ENCODE data around the gene GPR35. TPM values are rescaled to one million over a fixed set of nuclear protein-coding genes. Genes with fewer than 3 reads are reported as not detected.

Gene GPR35
- total and polyA plus RNA-seq, 2 of the 13 experiments (the other 11 are each of a cell fraction or from before 2014, with no cell fraction given): 27.1 to 44.2 TPM

- no peak overlapping the region for H3K9ac ChIP-seq (ENCODE audit: insufficient read depth, low read depth, low read length)
- H3K4me2 ChIP-seq (ENCODE audit: low read depth, low read length): no peak overlapping the region
- no peak for FAIRE-seq
- 95% methylated on average over 6 of the region's 6 CpGs for WGBS (ENCODE audit: low lambda C conversion rate)
- peaks cover 34% of the 10 kb centered on the region for H3K79me2 ChIP-seq (ENCODE audit: insufficient read depth, low read length)
- H4K20me1 ChIP-seq (ENCODE audit: insufficient read depth, low read length): 0 out of 2 replicates have a peak, but pooled peaks cover 3% of the 10 kb centered on the region
- H2AFZ ChIP-seq (ENCODE audit: low read length): no peak overlapping the region
- no TSS peak for BruUV-seq (replicated peaks)
- H3K27ac ChIP-seq (ENCODE audit: extremely low read length, insufficient read depth, low read length): no peak overlapping the region
- intact Hi-C loops (cut with micrococcal nuclease; ENCODE audit: unreplicated experiment) (no loop called here), in situ Hi-C loops (cut with HindIII; ENCODE audit: extremely low pct_ligation_motif_present, low pct_unique_long_range_greater_than_20kb) (no loop called here)
- ChIA-PET CTCF (ENCODE audit: low intra/inter-chr PET ratio, low total read pairs) (no interaction called here), POLR2A (no interaction called here)
- H3K9me3 ChIP-seq (ENCODE audit: low read length): no peaks in the 10 kb centered on the region
- no peak for ATAC-seq
- TF ChIP-seq KDM1A (CRISPR knock-in tag; IDR thresholded peaks at IDR 0.05) (no peak), ZNF562 (CRISPR knock-in tag; IDR thresholded peaks at IDR 0.05; ENCODE audit: borderline replicate concordance) (no peak), DRAP1 (CRISPR knock-in tag; IDR thresholded peaks at IDR 0.05) (no peak), RAD51 (IDR thresholded peaks at IDR 0.05; ENCODE audit: borderline replicate concordance) (no peak), KLF6 (CRISPR knock-in tag; IDR thresholded peaks at IDR 0.05) (no peak), ARID3A (IDR thresholded peaks at IDR 0.05; ENCODE audit: low read depth, low read length) (no peak), ZNF121 (CRISPR knock-in tag; IDR thresholded peaks at IDR 0.05) (no peak), XRCC5 (optimal IDR thresholded peaks at IDR 0.05; ENCODE audit: low read length) (no peak), TAF15 (IDR thresholded peaks at IDR 0.05; ENCODE audit: low read depth, low read length, poor library complexity, severe bottlenecking) (no peak), HOXA9 (CRISPR knock-in tag; IDR thresholded peaks at IDR 0.05; ENCODE audit: borderline replicate concordance) (no peak), ZNF775 (CRISPR knock-in tag; IDR thresholded peaks at IDR 0.05; ENCODE audit: borderline replicate concordance) (no peak), SAP130 (CRISPR knock-in tag; IDR thresholded peaks at IDR 0.05; ENCODE audit: low read depth) (no peak), ZNF230 (CRISPR knock-in tag; IDR thresholded peaks at IDR 0.05) (no peak), ZNF30 (CRISPR knock-in tag; IDR thresholded peaks at IDR 0.05) (no peak), GZF1 (CRISPR knock-in tag; IDR thresholded peaks at IDR 0.05) (no peak), ZNF589 (CRISPR knock-in tag; conservative IDR thresholded peaks at IDR 0.05) (no peak), ZNF224 (CRISPR knock-in tag; IDR thresholded peaks at IDR 0.05) (no peak), ATF1 (CRISPR knock-in tag; IDR thresholded peaks at IDR 0.05) (no peak), SSRP1 (CRISPR knock-in tag; IDR thresholded peaks at IDR 0.05) (no peak), ZNF512 (CRISPR knock-in tag; IDR thresholded peaks at IDR 0.05) (no peak)
- H3K4me1 ChIP-seq (ENCODE audit: insufficient read depth, low read length): peaks cover 31% of the 10 kb centered on the region
- H3K4me3 ChIP-seq (replicated peaks in 1 of 3; ENCODE audit: insufficient read depth in 1 of 3, low read depth in 2 of 3, low read length in 3 of 3): no peak overlapping the region
- no peak for DNase-seq (ENCODE audit: low spot score)
- no peaks in the 10 kb centered on the region for H3K27me3 ChIP-seq (ENCODE audit: control insufficient read depth in 1 of 2, insufficient read depth in 2 of 2, low read length in 2 of 2)
- H3K36me3 ChIP-seq (replicated peaks in 1 of 2; ENCODE audit: control insufficient read depth in 1 of 2, insufficient read depth in 2 of 2, low read length in 2 of 2): peaks cover 22 to 36% of the 10 kb centered on the region in 2 experiments
Observed at GRCh38 chr2:240591226-240591625, 34.1 kb upstream of the GPR35 start.
